Inflammatory macrophage treated with lipopolysaccharide for 1 hour (primary cell): ENCODE results near the gene PIK3AP1.
"Not testable (repeated sequence)": the region's sequence is repeated elsewhere in the genome, so short reads cannot be mapped to it uniquely, and the experiment has no call there.

Source experiments
- DNase-seq, 2 donors: peaks; one replicate each; pipeline ENCODE4 v3.0.0-alpha.2; 2020 to 2022

Gene PIK3AP1

GRCh38 chr10:96721207-96721572, 876 bp upstream of the PIK3AP1 start:
- no peak for DNase-seq

- peak; percentile 81 to 90 for DNase-seq
These were observed 378 bp downstream of the PIK3AP1 start for GRCh38 chr10:96719850-96720421.

GRCh38 chr10:96719200-96719599, 1.1 kb downstream of the PIK3AP1 start:
- DNase-seq = no peak

GRCh38 chr10:96718304-96718990, 1.9 kb downstream of the PIK3AP1 start:
- peak; percentile 80 to 81 for DNase-seq

GRCh38 chr10:96716390-96716789, 3.9 kb downstream of the PIK3AP1 start:
- DNase-seq = peak; percentile 96

- peak in 1 of 2 donors; percentile 22 for DNase-seq
These were observed 5.5 kb downstream of the PIK3AP1 start for GRCh38 chr10:96714746-96715255.

GRCh38 chr10:96714031-96714590, 6.2 kb downstream of the PIK3AP1 start:
- DNase-seq = peak; percentile 76 to 83

- peak in 1 of 2 donors; percentile 63 for DNase-seq
These were observed 7.5 kb downstream of the PIK3AP1 start for GRCh38 chr10:96712662-96713271.

- peak in 1 of 2 donors; percentile 44 for DNase-seq
These were observed 9.1 kb downstream of the PIK3AP1 start for GRCh38 chr10:96711048-96711728.

GRCh38 chr10:96709525-96709924, 10.8 kb downstream of the PIK3AP1 start:
- DNase-seq = no peak

- DNase-seq = peak in 1 of 2 donors; percentile 25
These were observed 11.3 kb downstream of the PIK3AP1 start for GRCh38 chr10:96708996-96709395.

- DNase-seq = peak; percentile 92 to 96
These were observed 11.9 kb downstream of the PIK3AP1 start for GRCh38 chr10:96708456-96708855.

- no peak for DNase-seq
These were observed 13.9 kb downstream of the PIK3AP1 start for GRCh38 chr10:96706331-96706853.

GRCh38 chr10:96705134-96705533, 15.2 kb downstream of the PIK3AP1 start:
- no peak for DNase-seq

GRCh38 chr10:96704563-96704962, 15.8 kb downstream of the PIK3AP1 start:
- no peak for DNase-seq

- peak; percentile 43 to 47 for DNase-seq
These were observed 17.0 kb downstream of the PIK3AP1 start for GRCh38 chr10:96703358-96703757.

GRCh38 chr10:96701265-96701664, 19.0 kb downstream of the PIK3AP1 start:
- DNase-seq = no peak

- peak; percentile 82 to 91 for DNase-seq
These were observed 19.8 kb downstream of the PIK3AP1 start for GRCh38 chr10:96700374-96701099.

- no peak for DNase-seq
These were observed 20.7 kb downstream of the PIK3AP1 start for GRCh38 chr10:96699613-96700012.

GRCh38 chr10:96698305-96698704, 22.0 kb downstream of the PIK3AP1 start:
- DNase-seq = not testable (repeated sequence)

- DNase-seq = no peak
These were observed 22.9 kb downstream of the PIK3AP1 start for GRCh38 chr10:96697438-96697837.

GRCh38 chr10:96696845-96697425, 23.4 kb downstream of the PIK3AP1 start:
- DNase-seq = no peak
